Measurements from ENCODE around the gene C9orf153.
A peak's percentile ranks its signal among the peaks of the same experiment; 100 is the strongest.
"Not testable (repeated sequence)": the region's sequence is repeated elsewhere in the genome, so short reads cannot be mapped to it uniquely, and the experiment has no call there.

The C9orf153 gene

DNA sequence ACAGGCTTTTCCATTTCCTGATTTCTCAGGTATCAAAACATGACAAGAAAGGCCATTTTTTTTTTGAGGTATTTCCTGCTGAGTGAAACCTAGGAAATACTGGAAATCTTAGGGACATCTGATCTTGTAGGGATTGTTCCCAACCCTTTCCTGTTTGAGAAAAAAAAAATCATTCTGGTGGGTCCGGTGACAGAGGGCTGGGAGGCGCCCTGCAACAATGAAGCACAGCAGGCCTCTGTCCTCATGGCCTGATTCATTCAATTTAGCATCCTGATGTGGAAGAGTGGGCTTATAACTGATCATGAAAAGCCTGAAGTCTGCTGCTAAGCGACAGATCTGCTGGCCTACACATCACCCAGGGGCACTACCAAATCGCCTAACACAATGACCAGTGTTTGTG, 3.0 kb upstream of the C9orf153 start:
- no peak for DNase-seq

DNA sequence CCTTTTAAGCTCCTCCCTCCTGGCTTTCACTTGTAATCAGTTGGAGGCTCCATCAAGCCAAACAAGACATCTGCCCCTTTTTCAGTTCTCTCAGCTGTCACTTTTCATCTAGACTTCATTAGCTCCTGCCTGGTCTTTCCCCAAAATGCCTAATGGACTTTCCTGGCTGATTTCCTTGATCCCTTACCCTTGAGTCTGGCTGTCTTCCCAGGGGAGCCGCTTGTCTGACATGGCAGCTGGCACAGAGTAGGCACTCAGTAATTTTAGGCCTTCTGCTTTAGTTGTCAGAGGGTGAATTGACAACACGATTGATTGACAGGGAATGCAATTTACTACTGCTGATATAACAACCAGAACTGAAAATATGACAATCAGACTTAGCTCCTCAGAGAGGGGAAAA, 2.1 kb downstream of the C9orf153 start:
- no peak for DNase-seq

DNA sequence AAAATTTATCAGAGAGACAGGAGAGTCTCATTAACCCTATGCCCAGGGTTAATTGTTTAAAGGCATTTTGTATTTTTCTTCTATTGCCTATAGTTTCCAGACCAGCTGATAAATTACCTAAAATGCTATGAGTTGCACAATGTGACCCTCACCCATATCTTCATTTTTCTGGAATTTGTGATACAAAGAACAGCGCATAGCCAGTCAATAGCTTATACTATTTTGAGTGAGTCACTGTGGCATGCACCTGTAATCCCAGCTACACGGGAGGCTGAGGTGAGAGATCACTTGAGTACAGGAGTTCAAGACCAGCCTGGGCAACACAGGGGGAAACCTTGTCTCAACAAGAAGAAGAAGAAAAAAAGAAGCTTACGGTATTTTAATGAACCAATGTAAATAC, 2.8 kb downstream of the C9orf153 start:
- no peak for DNase-seq

DNA sequence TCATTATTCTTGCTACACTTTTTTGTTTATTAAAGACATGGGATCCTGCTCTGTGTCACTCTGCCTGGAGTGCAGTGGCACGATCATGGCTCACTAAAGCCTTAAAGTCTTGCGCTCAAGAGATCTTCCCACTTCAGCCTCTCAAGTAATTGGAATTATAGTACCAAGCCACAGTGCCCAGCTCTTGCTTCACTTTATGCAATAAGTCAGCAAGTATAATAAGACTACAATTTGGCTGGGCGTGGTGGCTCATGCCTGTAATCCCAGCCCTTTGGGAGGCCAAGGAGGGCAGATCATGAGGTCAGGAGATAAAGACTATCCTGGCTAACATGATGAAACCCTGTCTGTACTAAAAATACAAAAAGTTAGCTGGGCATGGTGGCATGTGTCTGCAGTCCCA, 5.9 kb downstream of the C9orf153 start:
- DNase-seq: no peak

DNA sequence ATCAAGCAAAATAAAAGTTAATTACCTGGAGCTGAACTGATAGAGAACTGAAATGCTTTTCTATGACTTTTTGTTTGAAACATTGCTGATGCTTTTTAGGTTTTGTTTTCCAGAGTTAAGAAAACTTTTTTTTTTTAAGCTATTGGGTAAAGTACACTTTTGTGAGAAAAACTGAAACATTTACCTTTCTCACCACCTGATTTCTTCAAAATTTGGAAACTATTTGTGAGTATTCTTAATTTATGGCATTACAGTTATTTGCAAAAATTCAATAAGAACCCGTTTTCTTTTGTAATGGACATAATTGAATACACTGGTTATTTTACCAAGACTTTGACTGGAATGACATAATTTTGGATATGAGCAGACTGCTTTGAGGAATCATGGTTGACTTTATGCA, 6.6 kb downstream of the C9orf153 start:
- no peak for DNase-seq

DNA sequence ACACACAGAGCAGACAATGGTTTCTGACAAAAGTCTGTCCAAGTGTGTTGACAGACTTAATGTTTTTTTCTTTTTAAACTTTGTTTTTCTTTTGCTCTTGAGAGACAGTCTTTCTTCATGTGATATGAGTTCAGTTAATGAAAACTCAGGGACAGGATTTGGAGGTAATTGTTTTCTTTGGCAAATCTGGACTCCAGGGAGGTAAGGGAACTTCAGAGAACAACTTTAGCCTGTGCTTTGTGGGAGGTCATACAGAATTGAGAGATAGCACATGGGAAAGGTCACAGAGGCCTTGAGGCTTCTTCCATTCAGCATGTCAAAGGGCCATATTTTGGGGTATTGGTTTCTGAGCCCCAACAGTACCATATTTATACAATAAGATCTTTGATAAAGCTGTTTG, 9.3 kb downstream of the C9orf153 start:
- no peak for DNase-seq

DNA sequence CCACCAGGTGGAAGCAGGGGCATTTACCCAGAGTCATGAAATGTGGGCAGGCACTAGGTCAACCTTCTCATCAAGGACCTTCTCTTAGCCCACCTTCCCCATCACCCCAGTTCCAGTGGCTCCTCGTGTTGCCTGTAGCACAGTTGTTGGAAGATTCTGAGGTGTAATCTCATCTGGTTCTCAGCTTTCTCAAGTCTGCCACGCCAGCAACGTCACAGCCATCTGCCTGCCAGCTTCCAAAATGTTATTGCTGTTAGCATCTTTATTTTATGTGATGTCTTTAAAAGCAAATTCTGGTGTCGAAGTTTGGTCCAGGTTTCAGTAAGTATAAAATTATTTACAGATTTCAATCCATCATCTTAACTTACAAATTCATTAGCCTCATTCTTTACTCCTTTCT, 10.7 kb downstream of the C9orf153 start:
- no peak for DNase-seq

DNA sequence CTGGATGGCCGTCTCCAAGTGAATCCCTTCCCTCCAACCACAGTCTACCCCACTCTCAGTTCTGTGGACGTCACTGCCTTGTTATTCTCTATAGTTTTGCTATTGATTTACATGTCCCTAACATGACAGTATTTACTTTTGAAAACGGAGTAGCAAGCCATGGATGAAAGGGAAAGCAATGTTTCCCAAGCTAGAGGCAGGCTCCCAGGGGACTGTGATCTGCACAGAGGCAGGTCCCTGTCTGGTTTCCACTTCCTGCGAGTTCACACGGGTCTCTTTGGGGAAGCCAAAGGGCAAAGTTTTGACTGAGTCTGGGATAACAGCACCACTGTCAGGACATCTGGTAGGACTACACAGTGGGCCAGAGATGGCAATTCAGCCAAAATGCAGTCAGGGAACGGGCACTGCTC, 12.7 kb downstream of the C9orf153 start:
- no peak for DNase-seq

DNA sequence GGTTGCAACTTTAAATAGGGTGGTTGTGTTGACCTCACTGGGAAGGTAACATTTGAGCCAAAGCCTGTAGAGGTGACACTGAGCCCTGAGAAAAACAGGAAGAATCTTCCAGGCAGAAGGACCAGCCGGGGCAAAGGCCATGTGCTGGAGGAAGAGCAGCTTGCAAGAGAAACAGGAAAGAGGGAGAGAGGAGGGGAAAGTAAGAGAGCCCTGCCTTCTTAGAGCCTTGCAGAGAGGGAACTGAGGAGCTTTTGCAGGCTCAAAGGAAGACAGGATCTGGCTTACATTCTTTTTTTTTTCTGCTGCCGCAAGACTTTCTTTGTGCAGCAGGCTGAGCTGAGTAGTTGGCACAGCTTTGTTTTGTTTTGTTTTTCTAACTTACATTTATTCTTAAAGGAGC, 17.4 kb downstream of the C9orf153 start:
- DNase-seq: no peak

DNA sequence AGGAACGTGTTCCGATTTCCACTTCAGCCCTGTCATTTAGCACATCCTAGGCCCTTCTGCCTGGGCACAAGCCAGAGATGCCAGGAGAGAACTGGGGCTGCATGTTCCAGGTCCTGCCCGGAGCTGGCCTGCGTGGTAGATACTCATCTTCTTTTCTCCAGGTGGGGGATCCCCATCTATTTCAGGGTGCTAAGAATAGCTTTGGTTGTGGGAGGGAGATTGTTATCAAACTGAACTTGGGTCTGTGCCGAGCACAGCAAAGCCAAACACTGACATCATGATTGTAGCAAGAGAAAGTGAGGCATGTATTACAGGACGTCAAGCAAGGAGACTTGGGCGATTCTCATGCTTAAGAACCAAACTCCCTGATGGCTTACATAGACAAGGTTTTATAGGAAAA, 18.2 kb downstream of the C9orf153 start:
- no peak for DNase-seq

DNA sequence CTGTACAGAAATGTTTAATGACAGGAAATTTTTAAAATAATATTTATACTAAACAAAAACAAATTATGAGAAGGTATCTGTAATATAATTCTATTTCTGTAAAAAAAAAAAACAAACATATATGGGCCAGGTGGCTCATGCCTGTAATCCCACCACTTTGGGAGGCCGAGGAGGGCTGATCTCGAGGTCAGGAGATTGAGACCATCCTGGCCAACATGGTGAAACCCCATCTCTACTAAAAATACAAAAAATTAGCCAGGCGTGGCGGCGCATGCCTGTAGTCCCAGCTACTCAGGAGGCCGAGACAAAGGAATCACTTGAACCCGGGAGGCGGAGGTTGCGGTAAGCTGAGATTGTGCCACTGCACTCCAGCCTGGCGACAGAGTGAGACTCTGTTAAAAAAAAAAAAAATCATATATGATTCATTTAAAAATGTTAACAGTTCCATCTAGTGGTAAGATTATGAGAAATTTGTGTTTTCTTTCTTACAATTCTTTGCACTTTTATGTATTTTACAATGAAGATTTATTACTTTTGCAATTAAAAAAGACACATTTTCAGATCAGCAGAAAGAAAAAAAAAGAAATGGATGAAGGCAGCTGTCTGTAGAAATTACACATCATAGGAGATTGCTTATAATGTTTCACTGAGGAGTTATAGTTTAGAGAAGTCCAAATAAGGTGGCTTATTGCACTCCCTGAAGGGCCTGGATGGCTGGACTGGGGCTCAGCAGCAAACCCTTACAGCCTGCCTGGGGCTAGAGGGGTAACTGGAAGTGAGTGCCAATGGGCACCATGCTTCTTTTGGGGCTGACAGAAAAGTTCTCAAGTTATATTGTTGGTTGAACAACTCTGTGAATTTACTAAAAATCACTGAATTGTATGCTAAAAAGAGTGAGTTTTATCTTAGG, 20.3 kb downstream of the C9orf153 start:
- no peak for DNase-seq

DNA sequence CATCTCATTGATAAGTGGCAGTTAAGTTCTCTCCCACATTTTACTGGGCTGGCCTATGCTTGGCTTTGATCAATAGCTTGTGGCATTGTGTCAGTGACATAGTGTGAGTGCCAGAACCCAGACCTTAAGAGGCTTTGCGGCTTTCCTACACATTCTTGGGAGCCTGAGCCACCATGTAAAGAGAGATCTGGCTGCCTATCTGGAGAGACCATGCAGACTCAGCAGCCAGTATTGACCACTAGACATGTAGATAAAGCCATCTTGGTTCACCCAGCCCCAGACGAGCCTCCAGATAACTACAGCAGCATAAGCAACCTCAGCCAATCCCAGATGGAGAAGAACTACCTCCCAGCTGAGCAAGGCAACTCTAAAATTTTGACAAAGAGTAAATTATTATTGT, 28.6 kb downstream of the C9orf153 start:
- no peak for DNase-seq

DNA sequence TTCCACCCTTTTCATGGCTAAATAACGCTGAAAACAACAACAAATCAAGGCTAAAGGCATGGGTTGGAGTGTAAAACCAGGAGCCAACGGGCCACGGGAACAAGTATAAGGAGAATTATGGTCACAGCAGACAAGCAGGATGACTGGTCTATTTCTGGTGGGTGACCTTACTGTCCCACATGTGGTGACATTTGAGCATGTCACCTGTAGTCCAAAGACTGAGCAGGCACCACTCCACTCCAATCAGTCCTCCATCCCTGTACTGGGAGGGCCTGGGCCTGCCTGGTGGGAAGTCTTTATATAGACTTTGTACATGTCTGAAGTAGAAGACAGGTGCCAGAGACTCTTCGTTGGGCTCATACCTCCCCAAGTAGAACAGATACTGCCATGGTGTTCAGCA, 36.8 kb downstream of the C9orf153 start:
- DNase-seq: no peak

DNA sequence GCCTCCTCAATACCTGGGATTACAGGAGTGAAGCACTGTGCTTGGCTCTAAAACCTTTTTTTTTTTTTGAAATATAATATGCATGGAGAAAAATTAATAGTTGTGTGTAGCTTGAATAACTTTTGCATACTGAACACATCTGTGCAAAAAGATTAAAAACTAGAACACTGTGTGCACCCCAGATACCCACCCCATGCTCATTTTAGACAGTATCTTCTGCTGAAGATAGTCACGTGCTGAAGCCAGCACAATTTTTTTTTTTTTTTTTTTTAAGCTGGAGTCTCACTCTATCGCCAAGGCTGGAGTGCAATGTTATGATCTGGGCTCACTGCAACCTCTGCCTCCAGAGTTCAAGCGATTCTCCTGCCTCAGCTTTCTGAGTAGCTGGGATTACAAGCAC, 39.9 kb downstream of the C9orf153 start:
- DNase-seq: no peak

DNA sequence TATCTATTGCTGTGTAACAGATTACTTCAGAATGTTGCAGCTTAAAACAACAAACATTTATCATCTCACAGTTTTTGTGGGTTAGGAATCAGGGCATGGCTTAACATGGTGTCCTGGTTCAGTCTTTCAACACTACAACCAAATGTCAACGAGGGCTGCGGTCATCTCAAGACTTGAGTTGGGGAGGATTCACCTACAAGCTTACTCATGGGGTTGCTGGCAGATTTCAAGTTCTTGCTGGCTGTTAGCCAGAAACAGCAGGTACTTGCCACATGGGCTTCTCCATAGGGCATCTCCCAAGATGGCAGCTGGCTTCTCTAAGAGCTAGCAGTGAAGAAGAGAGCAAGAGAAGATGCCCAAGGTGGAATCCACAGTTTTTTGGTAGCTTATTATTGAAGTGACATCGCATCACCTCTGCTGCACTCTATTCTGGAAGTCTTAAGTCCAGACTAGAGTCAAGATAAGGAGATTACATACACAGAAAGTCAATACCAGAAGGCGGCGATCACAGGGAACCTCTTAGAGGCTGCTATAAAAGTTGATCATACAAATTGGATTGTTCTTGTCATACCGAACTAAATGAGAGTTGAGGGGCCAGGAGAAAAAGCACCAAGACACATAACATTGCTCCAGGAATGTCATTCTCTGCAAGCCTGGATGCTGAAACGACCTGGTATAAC, 42.2 kb downstream of the C9orf153 start:
- DNase-seq: no peak

DNA sequence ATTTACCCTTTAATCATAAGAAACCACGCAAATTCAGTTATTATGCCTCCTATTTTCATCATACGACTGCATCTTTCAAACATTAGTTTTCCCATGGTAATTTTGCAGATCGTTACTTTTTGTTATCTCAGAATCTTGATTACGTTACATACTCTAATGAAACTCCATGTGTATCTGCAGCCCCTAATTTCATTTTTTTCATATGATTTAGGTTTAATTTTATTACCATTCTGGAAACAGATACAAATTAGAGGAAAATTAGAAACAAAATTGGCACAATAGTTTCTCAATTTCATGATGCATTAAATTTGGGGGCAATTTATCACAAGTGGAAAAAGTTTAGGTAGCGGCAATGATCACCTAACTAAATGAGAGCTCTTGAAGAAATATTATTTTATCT, 52.3 kb downstream of the C9orf153 start:
- DNase-seq: no peak

DNA sequence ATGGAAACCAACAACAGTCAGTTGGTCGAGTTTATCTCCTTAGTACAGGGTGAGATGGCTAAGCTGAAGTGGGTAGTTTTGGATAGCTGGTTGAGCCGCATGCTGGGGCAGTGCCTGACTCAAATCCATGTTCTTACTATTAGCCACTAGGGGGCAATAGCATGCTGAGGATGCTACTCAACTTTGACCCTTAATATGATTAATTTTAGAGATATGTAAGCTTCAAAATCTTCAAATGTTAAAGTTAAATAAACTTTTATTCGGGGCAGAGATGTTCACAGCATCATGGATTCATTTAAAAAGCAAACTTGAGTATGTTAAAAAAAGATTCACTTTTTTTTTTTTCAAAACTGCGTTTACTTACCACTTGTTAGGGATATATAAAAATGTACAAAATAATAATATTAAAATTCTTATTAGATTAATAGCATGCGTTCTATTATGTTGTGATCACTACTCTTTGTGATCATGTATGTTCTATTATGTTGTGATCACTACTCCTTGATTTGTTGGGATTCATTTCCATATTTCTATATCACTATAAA, 57.0 kb downstream of the C9orf153 start:
- no peak for DNase-seq

DNA sequence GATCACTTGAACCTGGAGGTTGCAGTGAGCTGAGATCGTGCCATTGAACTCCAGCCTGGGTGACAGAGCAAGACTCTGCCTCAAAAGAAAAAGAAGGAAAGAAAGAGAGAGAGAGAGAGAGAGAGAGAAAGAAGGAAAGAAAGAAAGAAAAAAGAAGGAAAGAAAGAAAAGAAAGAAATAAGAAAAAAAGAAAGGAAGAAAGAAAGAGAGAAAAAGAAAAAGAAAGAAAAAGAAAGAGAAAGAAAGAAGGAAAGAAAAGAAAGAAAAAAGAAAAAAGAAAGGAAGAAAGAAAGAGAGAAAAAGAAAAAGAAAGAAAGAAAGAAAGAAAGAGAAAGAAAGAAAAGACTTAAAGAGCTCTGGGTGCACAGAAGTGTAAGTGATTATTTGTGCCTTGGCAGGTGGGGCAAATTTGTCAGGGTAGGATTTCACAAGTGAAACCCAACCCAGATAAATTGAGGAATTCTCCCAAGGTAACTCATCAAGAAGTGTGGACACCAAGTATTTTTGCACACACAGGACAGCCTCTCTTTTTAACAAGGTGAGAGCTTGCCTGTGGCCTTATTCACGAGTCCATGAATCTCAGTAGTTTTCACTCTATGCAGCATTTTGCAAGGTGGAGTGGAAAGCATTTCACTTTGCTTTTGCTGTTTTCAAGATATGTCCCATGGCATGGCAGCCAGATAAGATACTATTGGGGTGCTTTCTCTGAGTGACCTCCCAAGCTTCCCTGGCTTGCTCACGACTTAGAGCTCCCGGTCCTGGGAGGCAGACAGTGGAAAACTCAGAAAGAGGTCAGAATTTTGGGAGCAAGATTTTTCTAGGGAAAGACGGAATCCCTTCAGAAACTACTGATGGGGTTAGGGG, 57.8 kb downstream of the C9orf153 start:
- no peak for DNase-seq

DNA sequence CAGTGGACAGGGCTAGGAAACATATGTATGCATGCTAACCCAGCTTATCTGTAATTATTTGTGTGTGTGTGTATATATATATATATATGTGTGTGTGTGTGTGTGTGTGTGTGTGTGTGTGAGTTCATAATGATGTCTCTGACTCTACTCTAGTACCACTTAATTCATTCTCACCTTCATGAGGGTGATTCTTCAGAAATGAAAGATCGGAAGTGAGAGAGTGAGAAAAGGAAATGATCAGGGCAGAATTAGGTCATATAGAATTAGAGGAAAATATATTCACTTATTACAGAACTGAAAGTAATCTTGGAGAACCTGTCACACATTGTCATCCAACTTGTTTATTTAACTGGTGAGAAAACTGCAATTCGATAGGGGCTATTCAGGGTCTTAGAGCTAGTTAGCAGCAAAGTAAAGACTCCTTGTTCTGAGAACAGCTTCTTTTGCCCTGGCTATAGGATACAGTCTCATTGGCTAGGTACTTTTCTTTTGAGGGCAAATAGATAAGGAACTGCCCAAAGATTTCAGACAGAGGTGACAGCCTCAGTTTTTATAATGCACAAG, 58.8 kb downstream of the C9orf153 start:
- DNase-seq: no peak

DNA sequence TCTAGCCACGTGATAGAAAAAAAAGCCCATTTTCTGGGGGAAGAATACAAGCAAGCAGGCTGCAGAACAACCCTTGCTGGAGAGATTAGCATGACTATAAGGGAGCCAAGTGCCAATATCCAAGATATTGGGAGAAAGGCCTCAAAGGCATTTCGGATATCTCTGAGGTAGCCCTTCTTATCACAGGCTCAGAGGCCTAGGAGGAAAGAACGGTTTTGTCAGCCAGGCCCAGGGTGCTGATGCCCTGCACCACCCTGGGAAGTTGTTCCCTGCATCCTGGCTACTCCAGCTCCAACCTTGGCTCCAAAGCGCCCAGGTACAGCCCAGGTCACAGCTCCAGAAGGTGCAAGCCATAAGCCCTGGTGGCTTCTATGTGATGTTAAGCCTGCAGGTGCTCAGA, 66.4 kb downstream of the C9orf153 start:
- DNase-seq: no peak

DNA sequence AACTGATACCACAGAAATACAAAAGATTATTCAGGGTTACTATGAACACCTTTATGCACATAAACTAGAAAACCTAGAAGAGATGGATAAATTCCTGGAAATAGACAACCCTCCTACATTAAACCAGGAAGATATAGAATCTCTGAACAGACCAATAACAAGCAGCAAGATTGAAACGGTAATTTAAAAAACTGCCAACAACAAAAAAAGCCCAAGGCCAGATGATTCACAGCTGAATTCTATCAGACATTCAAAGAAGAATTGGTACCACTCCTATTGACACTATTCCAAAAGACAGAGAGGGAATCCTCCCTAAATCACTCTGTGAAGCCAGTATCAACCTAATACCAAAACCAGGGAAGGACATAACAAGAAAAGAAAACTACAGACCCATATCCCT, 68.8 kb downstream of the C9orf153 start:
- not testable (repeated sequence) for DNase-seq

DNA sequence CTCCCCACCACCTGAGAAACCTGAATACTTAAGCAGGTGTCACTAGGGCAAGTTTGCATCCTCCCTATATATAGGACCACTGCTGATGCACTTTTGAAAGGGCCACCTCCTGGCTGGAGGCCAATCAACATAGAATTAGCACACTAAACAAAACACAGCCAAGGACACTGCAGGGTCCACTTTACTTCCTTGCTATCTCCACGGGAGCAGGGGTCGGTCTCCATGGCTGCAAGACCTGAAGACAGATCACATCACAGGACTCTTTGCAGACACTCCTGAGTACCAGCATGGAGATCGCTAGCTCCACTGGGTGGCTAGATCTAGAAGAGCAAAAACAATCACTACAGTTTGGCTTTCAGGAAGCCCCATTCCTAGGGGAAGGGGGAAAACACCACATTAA, 72.3 kb downstream of the C9orf153 start:
- peak; percentile 10 for DNase-seq

DNA sequence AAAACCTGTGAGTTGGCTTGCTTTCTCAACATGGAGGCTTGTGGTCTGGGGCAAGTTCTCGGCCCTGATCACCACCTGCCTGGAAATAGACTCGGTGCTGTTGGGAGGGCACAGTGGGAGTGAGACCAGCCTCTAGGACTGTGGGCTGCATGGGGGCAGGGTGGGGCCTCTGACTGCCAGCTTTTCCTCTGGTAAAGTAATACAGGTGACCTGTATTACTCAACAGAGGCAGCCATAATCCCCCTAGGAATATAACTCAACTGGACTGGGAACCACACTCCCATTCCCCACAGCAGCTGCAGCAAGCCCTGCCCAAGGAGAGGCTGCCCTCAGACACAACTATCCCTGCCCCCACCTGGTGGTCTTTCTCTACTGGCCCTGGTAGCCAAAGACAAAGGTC, 72.8 kb downstream of the C9orf153 start:
- no peak for DNase-seq
